NT2/D1 (cell line): ENCODE measurements around the gene TPCN2.

Source experiments
- DNase-seq: peaks from one replicate; pipeline ENCODE4 v3.0.0-alpha.2; 2011; ENCODE audit warnings: low read depth, low spot score
- H3K27me3 ChIP-seq: 2 replicates; pipeline ENCODE4 v1.6.0; 2011; ENCODE audit warnings: mild to moderate bottlenecking; ENCODE audit not compliant: insufficient read length, insufficient read depth
- H3K36me3 ChIP-seq: 2 replicates; pipeline ENCODE4 v1.6.1; 2011; ENCODE audit warnings: mild to moderate bottlenecking, low read length, mixed read lengths; ENCODE audit not compliant: insufficient read depth, insufficient read length
- H3K4me1 ChIP-seq: 2 replicates; pipeline ENCODE4 v1.5.1; 2011; ENCODE audit not compliant: insufficient read depth, insufficient read length
- H3K4me3 ChIP-seq: 2 replicates; pipeline ENCODE4 v1.5.1; 2011; ENCODE audit warnings: low read depth; ENCODE audit not compliant: insufficient read length
- H3K9ac ChIP-seq: 2 replicates; pipeline ENCODE4 v1.6.0; 2011; ENCODE audit warnings: low read depth; ENCODE audit not compliant: insufficient read length
- H3K9me3 ChIP-seq: 2 replicates; pipeline ENCODE4 v1.5.1; 2011; ENCODE audit warnings: mild to moderate bottlenecking, low read length; ENCODE audit not compliant: insufficient read depth
- SUZ12 ChIP-seq: IDR thresholded peaks from 2 replicates; pipeline ENCODE4 v1.6.1; 2011; ENCODE audit not compliant: insufficient read length, insufficient read depth; ENCODE audit errors: extremely low read depth
- YY1 ChIP-seq: IDR thresholded peaks from 2 replicates; pipeline ENCODE4 v1.6.1; 2011; ENCODE audit not compliant: insufficient read length, insufficient read depth
- ZNF274 ChIP-seq: IDR thresholded peaks from 2 replicates; pipeline ENCODE4 v1.6.1; 2011; ENCODE audit warnings: mild to moderate bottlenecking, low read depth, low read length

The TPCN2 gene

GRCh38 chr11:69033431-69033830 lies 15.3 kb upstream of the TPCN2 start:
- Histone ChIP-seq H3K4me3 (no peak overlapping the region), H3K9ac (no peak overlapping the region), H3K4me1 (peaks cover 17% of the 10 kb centered on the region), H3K27me3 (no peaks in the 10 kb centered on the region), H3K9me3 (no peaks in the 10 kb centered on the region), H3K36me3 (peaks cover 4% of the 10 kb centered on the region)
- TF ChIP-seq SUZ12: no peak
- no peak for TF ChIP-seq YY1
- TF ChIP-seq ZNF274: no peak
- no peak for DNase-seq

GRCh38 chr11:69034123-69034867 lies 14.4 kb upstream of the TPCN2 start:
- peaks cover 17% of the 10 kb centered on the region for H3K4me1 ChIP-seq

GRCh38 chr11:69035150-69035945 lies 13.4 kb upstream of the TPCN2 start:
- TF ChIP-seq YY1 (no peak), ZNF274 (no peak), SUZ12 (no peak)
- Histone ChIP-seq H3K4me1 (peaks cover 19% of the 10 kb centered on the region), H3K36me3 (peaks cover 4% of the 10 kb centered on the region), H3K4me3 (no peak overlapping the region), H3K27me3 (no peaks in the 10 kb centered on the region), H3K9me3 (no peaks in the 10 kb centered on the region), H3K9ac (peak overlapping the region; percentile 32)
- DNase-seq: no peak

More at GRCh38 chr11:69034123-69034867, 14.4 kb upstream of the TPCN2 start:
- H3K27me3 ChIP-seq: no peaks in the 10 kb centered on the region
- peaks cover 4% of the 10 kb centered on the region for H3K36me3 ChIP-seq
- H3K4me3 ChIP-seq: no peak overlapping the region
- DNase-seq: no peak
- peak overlapping the region; percentile 10 for H3K9ac ChIP-seq
- TF ChIP-seq SUZ12 (no peak), ZNF274 (no peak), YY1 (no peak)
- H3K9me3 ChIP-seq: no peaks in the 10 kb centered on the region

- Histone ChIP-seq H3K9ac (no peak overlapping the region), H3K4me3 (no peak overlapping the region), H3K36me3 (peaks cover 4% of the 10 kb centered on the region), H3K27me3 (no peaks in the 10 kb centered on the region), H3K4me1 (peaks cover 20% of the 10 kb centered on the region), H3K9me3 (no peaks in the 10 kb centered on the region)
- TF ChIP-seq ZNF274: no peak
- no peak for DNase-seq
Measured at GRCh38 chr11:69035946-69036340, 12.8 kb upstream of the TPCN2 start.

- no peak for TF ChIP-seq SUZ12
- TF ChIP-seq ZNF274: no peak
- no peak for TF ChIP-seq YY1
- H3K9me3 ChIP-seq: no peaks in the 10 kb centered on the region
- no peaks in the 10 kb centered on the region for H3K27me3 ChIP-seq
- H3K4me3 ChIP-seq: no peak overlapping the region
- H3K9ac ChIP-seq: no peak overlapping the region
- H3K4me1 ChIP-seq: peaks cover 15% of the 10 kb centered on the region
- no peak for DNase-seq
- peaks cover 4% of the 10 kb centered on the region for H3K36me3 ChIP-seq
Measured at GRCh38 chr11:69037074-69037473, 11.7 kb upstream of the TPCN2 start.

GRCh38 chr11:69037544-69037943 lies 11.2 kb upstream of the TPCN2 start:
- Histone ChIP-seq H3K4me1 (peaks cover 15% of the 10 kb centered on the region), H3K4me3 (no peak overlapping the region), H3K9ac (no peak overlapping the region), H3K27me3 (no peaks in the 10 kb centered on the region), H3K9me3 (no peaks in the 10 kb centered on the region), H3K36me3 (peaks cover 4% of the 10 kb centered on the region)
- TF ChIP-seq SUZ12: no peak
- TF ChIP-seq YY1: no peak
- TF ChIP-seq ZNF274: no peak
- DNase-seq: no peak

- H3K36me3 ChIP-seq: peaks cover 4% of the 10 kb centered on the region
- TF ChIP-seq YY1: no peak
- no peak for TF ChIP-seq ZNF274
- TF ChIP-seq SUZ12: no peak
- H3K4me1 ChIP-seq: peaks cover 13% of the 10 kb centered on the region
- H3K9ac ChIP-seq: no peak overlapping the region
- no peak overlapping the region for H3K4me3 ChIP-seq
- no peak for DNase-seq
- no peaks in the 10 kb centered on the region for H3K27me3 ChIP-seq
- H3K9me3 ChIP-seq: no peaks in the 10 kb centered on the region
Measured at GRCh38 chr11:69039501-69039900, 9.2 kb upstream of the TPCN2 start.
